Keratinocyte (primary cell): ENCODE results near the gene PARPBP.
"Not testable (repeated sequence)": the region's sequence is repeated elsewhere in the genome, so short reads cannot be mapped to it uniquely, and the experiment has no call there.

Experiments used
- CTCF ChIP-seq, 3 experiments: IDR thresholded peaks in 1 of 3; conservative IDR thresholded peaks in 1 of 3; optimal IDR thresholded peaks in 1 of 3; 2 replicates in 2 of 3; 3 replicates in 1 of 3; pipeline versions ENCODE3 to v1.5.1; 2011; ENCODE audit warnings: low read length in 3 of 3, mild to moderate bottlenecking in 3 of 3, moderate library complexity in 2 of 3, control low read depth in 1 of 3, inconsistent platforms in 1 of 3; ENCODE audit not compliant: insufficient read depth in 2 of 3; ENCODE audit errors: extremely low read depth in 1 of 3
- EZH2 ChIP-seq: IDR thresholded peaks from one replicate; pipeline ENCODE4 v1.6.1; 2012; ENCODE audit warnings: inconsistent platforms, mild to moderate bottlenecking, low read length, moderate library complexity

DNA sequence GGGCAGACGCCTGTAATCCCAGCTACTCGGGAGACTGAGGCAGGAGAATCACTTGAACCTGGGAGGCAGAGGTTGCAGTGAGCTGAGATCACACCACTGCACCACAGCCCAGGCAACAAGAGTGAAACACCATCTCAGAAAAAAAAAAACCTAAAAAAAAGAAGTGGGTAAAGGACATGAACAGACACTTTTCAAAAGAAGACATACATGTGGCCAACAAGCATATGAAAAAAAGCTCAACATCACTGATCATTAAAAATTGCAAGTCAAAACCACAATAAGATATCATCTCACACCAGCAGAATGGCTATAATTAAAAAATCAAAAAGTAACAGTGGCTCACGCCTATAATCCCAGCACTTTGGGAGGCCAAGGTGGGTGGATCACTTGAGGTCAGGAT lies 10.7 kb downstream of the PARPBP start:
- not testable (repeated sequence) for TF ChIP-seq EZH2; CTCF (optimal IDR thresholded peaks at IDR 0.05 in 1 of 3, IDR thresholded peaks at IDR 0.05 in 1 of 3, conservative IDR thresholded peaks at IDR 0.05 in 1 of 3; ENCODE audit: extremely low read depth in 1 of 3, insufficient read depth in 2 of 3, low read length in 3 of 3)
